Lower lobe of right lung (tissue), 2 donors: ENCODE data around the gene ZSWIM2. TPM values are rescaled to one million over a fixed set of nuclear protein-coding genes. Genes with fewer than 3 reads are reported as not detected.
A peak's percentile ranks its signal among the peaks of the same experiment; 100 is the strongest.

Experiments used
- ATAC-seq, 2 donors: fragments of 200-7000 bp; cut with Tn5 transposase; one replicate each; pipeline ENCODE4 v1.9.1; 2020 to 2022; ENCODE audit warnings: mild to moderate bottlenecking in 2 of 2, moderate library complexity in 2 of 2
- DNase-seq: peaks from one replicate; pipeline ENCODE4 v3.0.0-alpha.2; 2020
- H3K27ac ChIP-seq: fragments of 200-600 bp; one replicate; pipeline ENCODE4 v1.8.0; 2022
- H3K27me3 ChIP-seq: fragments of 200-600 bp; one replicate; pipeline ENCODE4 v1.8.0; 2022; ENCODE audit warnings: low read depth
- H3K36me3 ChIP-seq: fragments of 200-600 bp; one replicate; pipeline ENCODE4 v1.8.0; 2022; ENCODE audit warnings: mild to moderate bottlenecking
- H3K4me1 ChIP-seq: fragments of 200-600 bp; one replicate; pipeline ENCODE4 v1.8.0; 2022
- H3K4me3 ChIP-seq: fragments of 200-600 bp; one replicate; pipeline ENCODE4 v1.8.0; 2022; ENCODE audit warnings: mild to moderate bottlenecking
- H3K9me3 ChIP-seq: fragments of 200-600 bp; one replicate; pipeline ENCODE4 v1.8.0; 2022
- CTCF ChIP-seq: fragments of 200-600 bp; IDR thresholded peaks from one replicate; pipeline ENCODE4 v1.8.0; 2022; ENCODE audit warnings: antibody characterized with exemption, mild to moderate bottlenecking
- intact Hi-C: fragments of 100-400 bp; cut with DNase I; formaldehyde crosslinking; loops from one replicate; pipeline ENCODE4 v1.11.0; 2022
- total RNA-seq: library from RNA; stranded (reverse); fragmentation: NEBNext Ultra II Directional; extraction: Animal tissue kit (Norgen Biotek cat#: 25700); gene quantifications from one replicate; pipeline ENCODE4 v1.2.1, GENCODE V29; 2021
- donor health status: DM: no; HTN: yes; CAD: no; lungs with severe emphysema.

ZSWIM2 gene
- total RNA-seq, 1 donor from 2014 or later = not detected

- no peak overlapping the region for H3K4me3 ChIP-seq
- H3K27me3 ChIP-seq = no peaks in the 10 kb centered on the region
- no peak for ATAC-seq
- no peak overlapping the region for H3K27ac ChIP-seq
- no peaks in the 10 kb centered on the region for H3K9me3 ChIP-seq
- no peaks in the 10 kb centered on the region for H3K36me3 ChIP-seq
- no peaks in the 10 kb centered on the region for H3K4me1 ChIP-seq
- intact Hi-C loops = no loop called here
- no peak for DNase-seq
- no peak for TF ChIP-seq CTCF
These were observed 19.4 kb upstream of the ZSWIM2 start for GRCh38 chr2:186868344-186868743.

DNA sequence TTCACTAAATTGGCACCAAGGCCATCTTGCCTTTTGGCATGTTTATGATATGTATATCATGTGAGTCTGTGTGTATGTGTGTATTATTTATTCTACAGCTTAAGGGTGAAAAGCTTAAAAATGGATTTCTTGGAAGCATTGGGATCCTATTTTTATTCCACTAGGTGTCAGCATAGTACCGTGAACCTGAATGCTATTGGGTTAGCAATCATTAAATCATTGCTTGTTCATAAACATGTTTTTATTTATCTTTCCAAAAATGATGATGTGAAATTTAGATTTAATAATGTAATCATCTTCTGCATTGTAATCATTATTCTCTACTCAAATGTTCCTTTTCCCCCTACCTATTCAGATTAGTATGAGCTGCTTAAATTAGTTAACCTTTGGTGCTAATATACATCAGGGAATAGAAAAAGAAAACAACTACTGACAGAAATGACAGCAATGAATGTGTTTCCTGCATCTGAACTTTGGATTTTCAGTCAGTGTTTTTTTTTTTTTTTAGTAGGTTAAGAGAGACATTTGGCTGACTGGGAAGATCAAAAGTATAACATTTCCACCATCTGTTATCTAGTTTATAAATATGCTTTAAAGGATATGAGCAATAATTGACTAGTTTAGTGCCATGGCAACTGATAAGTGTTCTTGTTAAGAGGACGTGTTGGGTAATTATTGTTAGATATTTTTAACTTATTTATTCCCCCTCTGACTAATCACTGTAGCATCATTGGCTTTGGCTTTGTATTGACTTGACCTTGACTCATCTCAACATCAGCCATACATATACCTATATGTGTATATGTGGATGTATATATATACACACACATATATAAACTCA lies 14.1 kb upstream of the ZSWIM2 start:
- H3K4me1 ChIP-seq = no peaks in the 10 kb centered on the region
- H3K27me3 ChIP-seq = no peaks in the 10 kb centered on the region
- H3K4me3 ChIP-seq = no peak overlapping the region
- no peaks in the 10 kb centered on the region for H3K9me3 ChIP-seq
- intact Hi-C loops = loop anchor here (5.0 kb wide), 1 partner anchor 589 kb away; no protein-coding TSS in a partner anchor
- DNase-seq (no peak), ATAC-seq (peak in 1 of 2 donors; percentile 61)
- peak; percentile 75 for TF ChIP-seq CTCF
- H3K36me3 ChIP-seq = no peaks in the 10 kb centered on the region
- no peak overlapping the region for H3K27ac ChIP-seq

DNA sequence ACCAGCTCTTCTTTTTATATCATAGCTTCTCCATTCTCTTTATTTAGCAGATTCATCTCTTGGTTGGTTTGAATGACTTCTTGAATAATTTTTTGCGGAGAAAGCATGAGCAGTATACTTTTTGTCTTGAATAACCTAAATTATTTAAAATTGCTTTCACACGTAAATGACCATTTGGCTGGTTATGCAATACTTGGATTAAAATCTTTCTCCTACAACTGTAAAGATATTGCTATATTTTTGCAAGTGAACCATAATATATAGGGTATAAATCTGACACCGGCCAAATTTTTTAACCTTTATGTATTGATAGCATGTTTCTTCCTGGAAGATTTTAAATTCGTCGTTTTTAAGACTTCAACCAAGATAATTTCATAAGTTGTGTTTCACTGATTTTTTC lies 6.2 kb upstream of the ZSWIM2 start:
- intact Hi-C loops = no loop called here
- Histone ChIP-seq H3K27ac (no peak overlapping the region), H3K9me3 (no peaks in the 10 kb centered on the region), H3K27me3 (no peaks in the 10 kb centered on the region), H3K4me3 (no peak overlapping the region), H3K4me1 (no peaks in the 10 kb centered on the region), H3K36me3 (no peaks in the 10 kb centered on the region)
- DNase-seq (no peak), ATAC-seq (no peak)
- TF ChIP-seq CTCF = no peak

GRCh38 chr2:186853951-186854350 lies 5.0 kb upstream of the ZSWIM2 start:
- TF ChIP-seq CTCF = no peak
- intact Hi-C loops = no loop called here
- Histone ChIP-seq H3K4me3 (no peak overlapping the region), H3K9me3 (no peaks in the 10 kb centered on the region), H3K4me1 (no peaks in the 10 kb centered on the region), H3K27me3 (no peaks in the 10 kb centered on the region), H3K27ac (no peak overlapping the region), H3K36me3 (no peaks in the 10 kb centered on the region)
- ATAC-seq = no peak
- DNase-seq = no peak

DNA sequence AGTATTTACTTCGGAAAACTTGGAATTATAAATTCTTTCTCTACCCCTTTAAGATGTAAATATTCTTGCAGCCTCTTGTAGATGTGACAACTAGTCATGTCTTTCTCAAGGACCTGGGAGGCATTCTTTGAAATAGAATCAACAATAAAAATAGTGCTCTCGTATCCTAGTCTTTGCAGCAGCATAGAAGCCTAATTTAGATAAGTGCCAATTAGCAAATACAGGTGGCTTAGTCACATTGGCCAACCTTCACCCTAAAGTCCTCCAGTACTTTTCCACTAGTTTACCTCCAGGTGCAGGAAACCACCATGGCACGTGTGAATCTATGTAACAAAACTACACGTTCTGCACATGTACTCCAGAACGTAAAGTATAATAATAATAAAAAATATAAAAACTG lies 3.5 kb upstream of the ZSWIM2 start:
- intact Hi-C loops = no loop called here

More for the DNA sequence above, 3.5 kb upstream of the ZSWIM2 start:
- no peak for TF ChIP-seq CTCF
- ATAC-seq (peak in 1 of 2 donors; percentile 41), DNase-seq (no peak)
- H3K9me3 ChIP-seq = no peaks in the 10 kb centered on the region
- H3K36me3 ChIP-seq = no peaks in the 10 kb centered on the region
- no peak overlapping the region for H3K4me3 ChIP-seq
- no peaks in the 10 kb centered on the region for H3K4me1 ChIP-seq
- no peak overlapping the region for H3K27ac ChIP-seq
- H3K27me3 ChIP-seq = no peaks in the 10 kb centered on the region
